Gastrocnemius medialis (tissue), 4 donors: ENCODE results near the gene ARL15. TPM values are rescaled to one million over a fixed set of nuclear protein-coding genes. Genes with fewer than 3 reads are reported as not detected.
A peak's percentile ranks its signal among the peaks of the same experiment; 100 is the strongest.

Experiments
- ATAC-seq, 2 donors: fragments of 150-250 bp; one replicate each; pipeline ENCODE4 v1.9.1; 2016
- DNase-seq, 2 donors: peaks; one replicate each; pipeline ENCODE4 v3.0.0-alpha.2; 2019
- H3K27ac ChIP-seq, 4 donors: fragments of 200-600 bp; sonication (generic); 1 replicate in 1 of 4; 2 replicates in 3 of 4; pipeline ENCODE4 v1.5.1; 2016 to 2018; ENCODE audit warnings: mild to moderate bottlenecking in 2 of 4, moderate library complexity in 1 of 4
- H3K27me3 ChIP-seq, 3 donors: fragments of 200-600 bp; sonication (generic) in 2 of 3; 1 replicate in 1 of 3; 2 replicates in 2 of 3; pipeline versions ENCODE4 v1.5.1 to v1.6.0; 2016 to 2019; ENCODE audit warnings: mild to moderate bottlenecking in 1 of 3, moderate library complexity in 1 of 3
- H3K36me3 ChIP-seq, 2 donors: fragments of 200-600 bp; sonication (generic) in 1 of 2; one replicate each; pipeline ENCODE4 v1.5.1; 2017 to 2018
- H3K4me1 ChIP-seq, 2 donors: fragments of 200-600 bp; sonication (generic) in 1 of 2; one replicate each; pipeline ENCODE4 v1.5.1; 2016 to 2017; ENCODE audit warnings: mild to moderate bottlenecking in 2 of 2
- H3K4me3 ChIP-seq, 4 donors: fragments of 200-600 bp; sonication (generic) in 3 of 4; 1 replicate in 1 of 4; 2 replicates in 3 of 4; pipeline ENCODE4 v1.5.1; 2016 to 2019; ENCODE audit warnings: mild to moderate bottlenecking in 2 of 4
- H3K9me3 ChIP-seq, 3 donors: fragments of 200-600 bp; sonication (generic) in 2 of 3; 1 replicate in 1 of 3; 2 replicates in 2 of 3; pipeline ENCODE4 v1.5.1; 2016 to 2019
- POLR2A ChIP-seq, 2 donors: fragments of 450-650 bp; IDR thresholded peaks; one replicate each; pipeline ENCODE4 v1.6.1; 2017; ENCODE audit warnings: antibody characterized with exemption in 2 of 2, mild to moderate bottlenecking in 2 of 2, moderate library complexity in 2 of 2
- in situ Hi-C, 4 donors: fragments of 200-750 bp; cut with MboI; loops; one replicate each; pipeline versions ENCODE4 v1.15.0 to v1.8.0; 2017; ENCODE audit warnings: low sequenced_read_pairs in 4 of 4
- intact Hi-C: fragments of 100-400 bp; cut with DNase I; formaldehyde crosslinking; loops from one replicate; pipeline ENCODE4 v1.15.1; 2023; ENCODE audit warnings: low total_unique reads
- total RNA-seq, 4 donors: library from RNA; depleted of rRNA; stranded (reverse); fragments of >200 nt; gene quantifications; one replicate each; pipeline versions ENCODE4 v1.1.0 to v1.2.3, GENCODE V29; 2016
- TF ChIP-seq, protein P1 (sequence below), 5 experiments: fragments of 450-650 bp in 3 of 5; fragments of 200-600 bp in 2 of 5; sonication (generic) in 2 of 5; IDR thresholded peaks in 4 of 5; conservative IDR thresholded peaks in 1 of 5; 1 replicate in 4 of 5; 2 replicates in 1 of 5; pipeline ENCODE4 v1.5.1; 2016 to 2019; ENCODE audit warnings: antibody characterized with exemption in 5 of 5, mild to moderate bottlenecking in 3 of 5, moderate library complexity in 3 of 5

The ARL15 gene
- total RNA-seq, 4 donors from 2014 or later, result 1.7 to 5.5 (median 3.2) TPM

DNA sequence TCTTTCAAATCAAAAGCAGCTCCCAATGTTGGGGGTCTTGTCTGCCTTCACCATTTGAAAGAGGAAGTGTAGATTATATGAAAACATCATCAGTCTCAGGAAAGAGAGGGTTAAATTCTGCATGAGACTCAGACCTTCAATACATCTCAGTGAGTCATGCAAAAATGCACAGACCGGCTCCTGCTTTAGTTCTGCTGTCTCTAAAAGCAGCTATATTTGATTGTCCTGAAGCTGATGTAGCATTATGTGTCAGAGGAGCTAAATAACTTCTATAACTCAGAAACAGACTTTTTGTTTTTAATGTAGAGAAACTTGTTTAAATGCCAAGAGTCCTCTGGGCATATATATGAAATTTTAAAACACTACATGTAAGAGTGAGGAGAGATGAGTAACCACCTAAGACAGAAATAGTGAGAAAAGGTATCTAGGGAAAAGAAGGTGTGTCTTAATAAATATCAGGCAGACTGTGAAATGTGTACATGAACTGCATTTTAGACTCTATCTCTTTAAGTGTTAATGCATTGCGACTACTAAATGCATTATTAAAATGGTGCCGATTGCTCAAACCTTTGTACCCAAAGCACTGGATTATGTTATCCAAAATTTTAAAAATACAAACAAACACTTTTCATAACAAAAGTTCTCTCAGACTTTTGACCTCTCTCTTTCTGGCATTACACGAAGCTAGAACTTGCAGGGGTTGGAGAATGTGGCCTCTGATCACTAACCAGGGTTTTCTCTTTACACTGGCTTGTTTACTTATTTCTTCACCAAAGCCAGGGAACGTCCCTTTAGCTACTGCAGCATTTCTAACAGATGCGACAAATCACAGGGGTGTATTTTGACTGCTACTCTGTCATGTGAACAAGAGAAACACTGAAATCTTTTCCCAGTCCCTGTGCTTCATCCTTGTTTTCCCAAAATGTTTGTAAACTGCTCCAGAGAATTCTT, 302.3 kb downstream of the ARL15 start:
- Histone ChIP-seq H3K9me3 (no peaks in the 10 kb centered on the region), H3K27me3 (no peaks in the 10 kb centered on the region), H3K4me1 (no peaks in the 10 kb centered on the region), H3K36me3 (no peaks in the 10 kb centered on the region), H3K4me3 (no peak overlapping the region), H3K27ac (peak overlapping the region in 1 of 4 donors; percentile 37)
- intact Hi-C loops (no loop called here), in situ Hi-C loops (no loop called here)
- TF ChIP-seq, protein P1, sequence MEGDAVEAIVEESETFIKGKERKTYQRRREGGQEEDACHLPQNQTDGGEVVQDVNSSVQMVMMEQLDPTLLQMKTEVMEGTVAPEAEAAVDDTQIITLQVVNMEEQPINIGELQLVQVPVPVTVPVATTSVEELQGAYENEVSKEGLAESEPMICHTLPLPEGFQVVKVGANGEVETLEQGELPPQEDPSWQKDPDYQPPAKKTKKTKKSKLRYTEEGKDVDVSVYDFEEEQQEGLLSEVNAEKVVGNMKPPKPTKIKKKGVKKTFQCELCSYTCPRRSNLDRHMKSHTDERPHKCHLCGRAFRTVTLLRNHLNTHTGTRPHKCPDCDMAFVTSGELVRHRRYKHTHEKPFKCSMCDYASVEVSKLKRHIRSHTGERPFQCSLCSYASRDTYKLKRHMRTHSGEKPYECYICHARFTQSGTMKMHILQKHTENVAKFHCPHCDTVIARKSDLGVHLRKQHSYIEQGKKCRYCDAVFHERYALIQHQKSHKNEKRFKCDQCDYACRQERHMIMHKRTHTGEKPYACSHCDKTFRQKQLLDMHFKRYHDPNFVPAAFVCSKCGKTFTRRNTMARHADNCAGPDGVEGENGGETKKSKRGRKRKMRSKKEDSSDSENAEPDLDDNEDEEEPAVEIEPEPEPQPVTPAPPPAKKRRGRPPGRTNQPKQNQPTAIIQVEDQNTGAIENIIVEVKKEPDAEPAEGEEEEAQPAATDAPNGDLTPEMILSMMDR (IDR thresholded peaks at IDR 0.05 in 4 of 5, conservative IDR thresholded peaks at IDR 0.05 in 1 of 5), result no peak
- TF ChIP-seq POLR2A (IDR thresholded peaks at IDR 0.05), result no peak
- ATAC-seq (peak; percentile 33 to 45), DNase-seq (no peak)

DNA sequence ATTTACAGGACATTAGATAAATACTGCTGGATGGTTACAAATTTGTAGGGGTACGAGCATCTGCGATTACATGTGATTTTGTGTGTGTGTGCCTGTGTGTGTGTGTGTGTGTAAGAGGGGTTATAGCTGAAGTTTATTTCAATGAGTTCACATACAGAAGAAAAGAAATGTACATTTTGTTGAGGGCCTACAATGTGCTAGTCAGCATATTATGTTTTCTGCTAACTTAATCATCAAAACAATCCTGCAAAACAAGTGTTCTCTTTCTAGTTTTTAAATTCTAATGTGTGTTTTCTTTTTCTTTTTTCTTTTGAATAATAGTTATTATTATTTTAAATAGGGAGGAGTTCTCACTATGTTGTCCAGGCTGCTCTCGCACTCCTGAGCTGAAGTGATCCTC, 305.7 kb downstream of the ARL15 start:
- H3K27ac ChIP-seq, result no peak overlapping the region
- no peaks in the 10 kb centered on the region for H3K27me3 ChIP-seq
- no peak overlapping the region for H3K4me3 ChIP-seq
- H3K36me3 ChIP-seq, result no peaks in the 10 kb centered on the region
- H3K9me3 ChIP-seq, result no peaks in the 10 kb centered on the region
- ATAC-seq (no peak), DNase-seq (no peak)
- in situ Hi-C loops, result no loop called here
- no peaks in the 10 kb centered on the region for H3K4me1 ChIP-seq
- TF ChIP-seq, protein P1 (IDR thresholded peaks at IDR 0.05 in 4 of 5, conservative IDR thresholded peaks at IDR 0.05 in 1 of 5), result no peak
- no peak for TF ChIP-seq POLR2A (IDR thresholded peaks at IDR 0.05)
- intact Hi-C loops, result no loop called here

DNA sequence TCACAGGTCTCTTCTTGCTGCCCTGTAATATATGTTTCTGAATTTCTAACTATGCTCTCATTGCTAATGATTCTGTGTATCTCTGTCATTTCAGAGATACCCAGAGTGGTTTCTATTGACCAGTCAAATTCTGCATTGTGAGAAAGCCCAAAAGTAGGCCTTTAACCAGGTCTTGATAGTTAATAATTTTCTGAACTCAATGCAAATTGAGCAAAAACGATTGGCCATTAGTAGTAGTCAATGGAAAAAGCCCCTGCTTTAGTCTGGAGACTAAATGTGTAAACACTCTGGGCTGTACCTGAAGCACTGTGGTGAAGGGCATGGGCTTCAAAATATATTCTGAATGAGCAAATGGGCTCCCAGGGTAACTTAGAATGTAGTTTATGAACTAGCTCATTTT, 307.6 kb downstream of the ARL15 start:
- Histone ChIP-seq H3K9me3 (no peaks in the 10 kb centered on the region), H3K27ac (no peak overlapping the region), H3K27me3 (no peaks in the 10 kb centered on the region), H3K4me1 (no peaks in the 10 kb centered on the region), H3K36me3 (no peaks in the 10 kb centered on the region), H3K4me3 (no peak overlapping the region)
- ATAC-seq (no peak), DNase-seq (no peak)
- TF ChIP-seq POLR2A (IDR thresholded peaks at IDR 0.05), result no peak
- TF ChIP-seq, protein P1 (IDR thresholded peaks at IDR 0.05 in 4 of 5, conservative IDR thresholded peaks at IDR 0.05 in 1 of 5), result no peak
- in situ Hi-C loops, result no loop called here
- intact Hi-C loops, result no loop called here

DNA sequence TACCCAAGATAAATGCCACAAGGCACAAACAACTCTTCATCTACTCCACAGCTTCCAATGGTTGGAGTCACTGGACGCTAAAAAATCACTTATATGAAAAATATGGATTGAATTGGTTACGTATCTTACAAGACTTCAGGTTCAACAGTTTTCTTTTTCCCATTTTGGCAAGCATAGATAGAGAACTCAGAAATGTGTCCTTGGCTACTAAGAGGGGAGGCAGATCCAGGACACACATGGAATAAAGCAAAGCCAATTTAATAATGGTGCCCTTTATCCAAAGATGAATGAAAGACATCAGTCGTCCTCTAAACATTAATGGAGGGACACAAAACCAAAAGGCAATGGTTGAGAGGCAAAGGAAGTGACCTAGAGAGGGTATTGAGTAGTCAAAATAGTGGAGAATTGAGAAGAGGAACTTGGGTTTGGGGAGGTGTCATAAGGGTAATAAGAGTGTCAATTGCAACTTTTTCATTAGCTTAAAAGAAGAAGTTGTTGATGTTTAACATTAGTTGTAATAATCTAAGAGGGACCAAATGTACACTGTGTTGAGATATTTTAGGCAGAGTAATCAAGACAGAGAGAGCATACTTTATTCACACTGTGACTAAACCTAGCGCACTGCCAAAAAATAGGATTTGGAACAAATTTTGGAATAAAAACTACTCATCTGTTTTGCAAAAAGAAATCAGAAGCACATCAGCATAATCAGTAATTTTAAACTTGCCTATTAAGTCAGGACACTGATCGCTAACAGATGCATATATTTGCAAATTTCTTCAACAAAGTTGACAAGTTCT, 308.2 kb downstream of the ARL15 start:
- Histone ChIP-seq H3K27me3 (no peaks in the 10 kb centered on the region), H3K36me3 (no peaks in the 10 kb centered on the region), H3K9me3 (no peaks in the 10 kb centered on the region), H3K4me1 (no peaks in the 10 kb centered on the region), H3K27ac (no peak overlapping the region), H3K4me3 (no peak overlapping the region)
- DNase-seq (no peak), ATAC-seq (no peak)
- intact Hi-C loops, result no loop called here
- in situ Hi-C loops, result no loop called here
- TF ChIP-seq POLR2A (IDR thresholded peaks at IDR 0.05), result no peak
- TF ChIP-seq, protein P1 (IDR thresholded peaks at IDR 0.05 in 4 of 5, conservative IDR thresholded peaks at IDR 0.05 in 1 of 5), result no peak
